SKM-1 treated with dmso at 0.1 percent for 144 hours (cell line): ENCODE results near the gene SVOP.

Experiments
- DNase-seq: peaks from one replicate; lab custom pipeline; 2025; ENCODE audit not compliant: unreplicated experiment; lab: John Stamatoyannopoulos, UW

The SVOP gene

DNA sequence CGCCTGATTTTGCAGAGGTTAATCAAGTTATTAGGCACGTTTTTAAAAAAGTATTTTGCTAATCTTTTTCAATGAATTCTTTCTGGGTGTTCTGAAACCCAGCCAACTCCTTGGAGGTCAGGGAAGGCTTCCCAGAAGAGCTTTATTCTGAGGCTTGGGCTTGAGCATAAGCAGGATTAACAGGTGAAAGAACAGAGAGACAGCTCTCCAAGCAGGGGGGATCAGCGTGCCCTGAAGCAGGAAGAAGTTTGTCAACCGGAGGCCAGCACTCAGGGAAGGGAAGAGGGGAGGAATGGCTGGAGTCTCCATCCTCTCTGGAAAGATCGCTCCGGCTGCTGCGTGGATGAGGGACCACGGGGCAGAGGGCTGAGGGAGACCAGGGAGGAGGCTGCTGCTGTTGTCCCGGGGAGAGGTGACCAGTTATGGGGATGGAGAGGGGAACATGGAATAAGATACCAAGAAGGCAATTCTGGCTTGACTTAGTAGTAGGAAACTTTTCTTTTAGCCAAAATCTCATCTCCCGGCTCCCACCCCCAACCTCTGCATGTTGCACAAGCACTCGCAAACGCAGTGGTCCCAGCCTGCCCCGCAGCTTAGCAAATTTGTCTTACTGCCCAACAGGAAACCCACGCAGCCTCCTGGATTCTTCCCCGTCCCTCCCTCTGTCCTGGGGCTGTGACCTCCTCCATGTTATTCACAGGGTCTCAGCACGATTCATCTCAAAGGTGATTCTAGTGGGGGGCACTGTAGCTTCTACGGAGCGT is 162.4 kb downstream of the SVOP start:
- no peak for DNase-seq
